ENCODE results near the gene TMEM63C.

DNA sequence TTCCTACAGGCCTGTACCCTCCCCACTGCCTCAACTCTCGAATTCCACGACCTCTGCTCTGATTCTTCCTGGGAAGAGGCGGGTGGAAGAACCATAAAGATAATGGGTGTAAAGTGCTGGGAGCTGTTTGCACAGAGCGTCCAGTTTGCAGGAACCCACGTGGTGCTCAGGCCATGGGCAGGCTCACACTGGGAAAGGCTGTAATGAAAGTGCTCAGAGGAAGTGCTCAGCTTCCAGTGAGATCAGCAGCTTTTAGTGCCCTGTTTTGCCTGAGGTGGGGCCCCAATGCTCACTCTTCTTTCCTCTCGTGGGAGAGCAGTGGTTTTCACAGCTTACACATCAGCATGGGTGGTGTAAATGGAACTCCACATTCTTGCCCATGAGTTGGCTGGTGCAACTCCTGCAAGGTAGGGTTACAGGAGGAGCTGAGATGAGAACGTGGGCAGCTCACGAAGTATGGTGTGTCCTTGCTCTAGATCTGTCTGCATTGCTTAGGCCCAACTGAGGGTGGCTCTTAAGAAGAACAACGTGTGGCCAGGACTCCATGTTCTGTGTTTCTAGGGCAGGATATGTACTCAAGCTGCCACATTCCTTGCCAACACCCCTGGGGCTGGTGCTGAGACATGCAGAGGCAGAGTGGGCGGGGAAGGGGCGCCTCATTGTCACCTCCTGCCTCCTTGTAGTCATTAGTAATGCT, 2.9 kb downstream of the TMEM63C start:
- TF ChIP-seq, protein P1, sequence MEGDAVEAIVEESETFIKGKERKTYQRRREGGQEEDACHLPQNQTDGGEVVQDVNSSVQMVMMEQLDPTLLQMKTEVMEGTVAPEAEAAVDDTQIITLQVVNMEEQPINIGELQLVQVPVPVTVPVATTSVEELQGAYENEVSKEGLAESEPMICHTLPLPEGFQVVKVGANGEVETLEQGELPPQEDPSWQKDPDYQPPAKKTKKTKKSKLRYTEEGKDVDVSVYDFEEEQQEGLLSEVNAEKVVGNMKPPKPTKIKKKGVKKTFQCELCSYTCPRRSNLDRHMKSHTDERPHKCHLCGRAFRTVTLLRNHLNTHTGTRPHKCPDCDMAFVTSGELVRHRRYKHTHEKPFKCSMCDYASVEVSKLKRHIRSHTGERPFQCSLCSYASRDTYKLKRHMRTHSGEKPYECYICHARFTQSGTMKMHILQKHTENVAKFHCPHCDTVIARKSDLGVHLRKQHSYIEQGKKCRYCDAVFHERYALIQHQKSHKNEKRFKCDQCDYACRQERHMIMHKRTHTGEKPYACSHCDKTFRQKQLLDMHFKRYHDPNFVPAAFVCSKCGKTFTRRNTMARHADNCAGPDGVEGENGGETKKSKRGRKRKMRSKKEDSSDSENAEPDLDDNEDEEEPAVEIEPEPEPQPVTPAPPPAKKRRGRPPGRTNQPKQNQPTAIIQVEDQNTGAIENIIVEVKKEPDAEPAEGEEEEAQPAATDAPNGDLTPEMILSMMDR (conservative IDR thresholded peaks at IDR 0.05; ENCODE audit: low read depth, low read length) = no peak
- TF ChIP-seq EZH2 (IDR thresholded peaks at IDR 0.05; ENCODE audit: borderline replicate concordance, low read depth, low read length, poor library complexity, severe bottlenecking) = no peak

Data from A673 (cell line).